ENCODE data around the gene SUPT20HL1. TPM values are rescaled to one million over a fixed set of nuclear protein-coding genes. Genes with fewer than 3 reads are reported as not detected.

SUPT20HL1 gene
- total RNA-seq, 2 experiments from 2014 or later, result not detected

DNA sequence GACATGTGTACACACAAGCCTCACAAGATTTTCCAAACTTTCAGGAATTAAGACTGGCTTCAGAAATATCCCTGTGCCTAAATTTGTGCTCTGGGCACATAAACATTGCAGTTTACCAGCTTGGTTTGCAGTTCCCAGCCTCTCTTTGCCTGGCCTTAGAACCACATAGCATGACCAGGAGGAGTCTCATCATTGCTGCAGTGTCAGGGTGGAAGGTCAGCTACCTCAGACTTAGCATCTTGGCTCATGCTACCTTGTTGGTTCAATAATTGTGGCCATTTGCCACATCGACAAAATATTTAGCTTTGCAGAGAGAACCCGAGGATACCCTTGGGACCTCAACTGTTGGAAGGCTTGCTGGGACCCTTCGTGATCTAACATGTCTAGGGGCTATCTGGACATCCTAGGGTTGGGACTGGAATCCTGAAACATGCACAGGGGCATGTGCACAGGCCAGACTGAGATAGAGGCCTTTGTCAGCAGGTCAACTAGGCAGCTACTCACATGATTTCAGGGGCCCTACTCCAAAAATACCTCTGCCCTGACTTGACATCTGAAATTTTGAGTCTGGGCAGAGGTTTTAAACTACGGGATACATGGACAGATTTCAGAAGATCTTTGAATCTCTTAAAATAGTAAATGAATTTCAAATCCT, 38.6 kb upstream of the SUPT20HL1 start:
- H3K9me2 ChIP-seq (ENCODE audit: insufficient read depth, low read length), result no peaks in the 10 kb centered on the region
- no peak overlapping the region for H3K27ac ChIP-seq (ENCODE audit: low read depth, low read length, poor library complexity, severe bottlenecking)
- no peak overlapping the region for H3K4me3 ChIP-seq (ENCODE audit: low read depth, low read length, poor library complexity, severe bottlenecking)
- CTCF ChIA-PET (ENCODE audit: unreplicated experiment), result no interaction called here
- no peak for DNase-seq (ENCODE audit: low spot score)
- no peaks in the 10 kb centered on the region for H3K36me3 ChIP-seq (ENCODE audit: insufficient read depth, low read length)
- TF ChIP-seq, protein P1, sequence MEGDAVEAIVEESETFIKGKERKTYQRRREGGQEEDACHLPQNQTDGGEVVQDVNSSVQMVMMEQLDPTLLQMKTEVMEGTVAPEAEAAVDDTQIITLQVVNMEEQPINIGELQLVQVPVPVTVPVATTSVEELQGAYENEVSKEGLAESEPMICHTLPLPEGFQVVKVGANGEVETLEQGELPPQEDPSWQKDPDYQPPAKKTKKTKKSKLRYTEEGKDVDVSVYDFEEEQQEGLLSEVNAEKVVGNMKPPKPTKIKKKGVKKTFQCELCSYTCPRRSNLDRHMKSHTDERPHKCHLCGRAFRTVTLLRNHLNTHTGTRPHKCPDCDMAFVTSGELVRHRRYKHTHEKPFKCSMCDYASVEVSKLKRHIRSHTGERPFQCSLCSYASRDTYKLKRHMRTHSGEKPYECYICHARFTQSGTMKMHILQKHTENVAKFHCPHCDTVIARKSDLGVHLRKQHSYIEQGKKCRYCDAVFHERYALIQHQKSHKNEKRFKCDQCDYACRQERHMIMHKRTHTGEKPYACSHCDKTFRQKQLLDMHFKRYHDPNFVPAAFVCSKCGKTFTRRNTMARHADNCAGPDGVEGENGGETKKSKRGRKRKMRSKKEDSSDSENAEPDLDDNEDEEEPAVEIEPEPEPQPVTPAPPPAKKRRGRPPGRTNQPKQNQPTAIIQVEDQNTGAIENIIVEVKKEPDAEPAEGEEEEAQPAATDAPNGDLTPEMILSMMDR (conservative IDR thresholded peaks at IDR 0.05; ENCODE audit: low read length), result no peak
- TF ChIP-seq EZH2phosphoT487 (IDR thresholded peaks at IDR 0.05; ENCODE audit: borderline replicate concordance, low read depth, low read length), result no peak
- BruUV-seq (replicated peaks), result no TSS peak
- H4K20me1 ChIP-seq (ENCODE audit: insufficient read depth, low read length), result no peaks in the 10 kb centered on the region
- POLR2A ChIA-PET, result no interaction called here
- no peaks in the 10 kb centered on the region for H3K4me1 ChIP-seq (ENCODE audit: insufficient read depth, low read length, poor library complexity, severe bottlenecking)
- intact Hi-C loops (cut with micrococcal nuclease; ENCODE audit: unreplicated experiment), result no loop called here
- no peaks in the 10 kb centered on the region for H3K79me2 ChIP-seq (ENCODE audit: insufficient read depth, low read depth, low read length)
- H3K9me3 ChIP-seq (ENCODE audit: low read length), result no peaks in the 10 kb centered on the region
- no peak overlapping the region for H3K4me2 ChIP-seq (ENCODE audit: low read length)
- no peak overlapping the region for H2AFZ ChIP-seq (ENCODE audit: low read length)

- ChIA-PET CTCF (ENCODE audit: unreplicated experiment) (no interaction called here), POLR2A (no interaction called here)
- H3K79me2 ChIP-seq (ENCODE audit: insufficient read depth, low read depth, low read length), result no peaks in the 10 kb centered on the region
- DNase-seq (ENCODE audit: low spot score), result no peak
- intact Hi-C loops (cut with micrococcal nuclease; ENCODE audit: unreplicated experiment), result no loop called here
- no peaks in the 10 kb centered on the region for H3K9me2 ChIP-seq (ENCODE audit: insufficient read depth, low read length)
- no TSS peak for BruUV-seq (replicated peaks)
- H3K4me3 ChIP-seq (ENCODE audit: low read depth, low read length, poor library complexity, severe bottlenecking), result no peak overlapping the region
- no peak overlapping the region for H3K4me2 ChIP-seq (ENCODE audit: low read length)
- no peaks in the 10 kb centered on the region for H3K36me3 ChIP-seq (ENCODE audit: insufficient read depth, low read length)
- H3K27ac ChIP-seq (ENCODE audit: low read depth, low read length, poor library complexity, severe bottlenecking), result no peak overlapping the region
- H3K9me3 ChIP-seq (ENCODE audit: low read length), result no peaks in the 10 kb centered on the region
- H3K4me1 ChIP-seq (ENCODE audit: insufficient read depth, low read length, poor library complexity, severe bottlenecking), result no peaks in the 10 kb centered on the region
- no peak for TF ChIP-seq EZH2phosphoT487 (IDR thresholded peaks at IDR 0.05; ENCODE audit: borderline replicate concordance, low read depth, low read length)
- TF ChIP-seq, protein P1 (conservative IDR thresholded peaks at IDR 0.05; ENCODE audit: low read length), result no peak
- no peak overlapping the region for H2AFZ ChIP-seq (ENCODE audit: low read length)
- H4K20me1 ChIP-seq (ENCODE audit: insufficient read depth, low read length), result no peaks in the 10 kb centered on the region
These were observed 35.2 kb upstream of the SUPT20HL1 start for GRCh38 chrX:24325231-24325630.

GRCh38 chrX:24332878-24333277, 27.6 kb upstream of the SUPT20HL1 start:
- intact Hi-C loops (cut with micrococcal nuclease; ENCODE audit: unreplicated experiment), result no loop called here
- no peaks in the 10 kb centered on the region for H4K20me1 ChIP-seq (ENCODE audit: insufficient read depth, low read length)
- no peaks in the 10 kb centered on the region for H3K9me3 ChIP-seq (ENCODE audit: low read length)
- no peak overlapping the region for H3K4me3 ChIP-seq (ENCODE audit: low read depth, low read length, poor library complexity, severe bottlenecking)
- no peaks in the 10 kb centered on the region for H3K9me2 ChIP-seq (ENCODE audit: insufficient read depth, low read length)
- BruUV-seq (replicated peaks), result no TSS peak
- H3K4me2 ChIP-seq (ENCODE audit: low read length), result no peak overlapping the region
- H3K79me2 ChIP-seq (ENCODE audit: insufficient read depth, low read depth, low read length), result no peaks in the 10 kb centered on the region
- no peak for TF ChIP-seq EZH2phosphoT487 (IDR thresholded peaks at IDR 0.05; ENCODE audit: borderline replicate concordance, low read depth, low read length)
- TF ChIP-seq, protein P1 (conservative IDR thresholded peaks at IDR 0.05; ENCODE audit: low read length), result no peak
- POLR2A ChIA-PET, result no interaction called here
- H3K4me1 ChIP-seq (ENCODE audit: insufficient read depth, low read length, poor library complexity, severe bottlenecking), result no peaks in the 10 kb centered on the region
- H3K36me3 ChIP-seq (ENCODE audit: insufficient read depth, low read length), result no peaks in the 10 kb centered on the region
- H3K27ac ChIP-seq (ENCODE audit: low read depth, low read length, poor library complexity, severe bottlenecking), result no peak overlapping the region
- DNase-seq (ENCODE audit: low spot score), result no peak
- no peak overlapping the region for H2AFZ ChIP-seq (ENCODE audit: low read length)
- CTCF ChIA-PET (ENCODE audit: unreplicated experiment), result no interaction called here

All from OCI-LY7 (cell line).